SKM-1 (cell line): ENCODE results near the gene SNAP47.

Experiments
- DNase-seq: peaks from one replicate; lab custom pipeline; 2025; ENCODE audit not compliant: unreplicated experiment; lab: John Stamatoyannopoulos, UW

The SNAP47 gene

GRCh38 chr1:227731696-227732585, 3.3 kb upstream of the SNAP47 start:
- DNase-seq = no peak

- no peak for DNase-seq
Observed at GRCh38 chr1:227732586-227733308, 2.5 kb upstream of the SNAP47 start.

- no peak for DNase-seq
Observed at GRCh38 chr1:227733309-227733705, 1.9 kb upstream of the SNAP47 start.

GRCh38 chr1:227733751-227734545, 1.3 kb upstream of the SNAP47 start:
- no peak for DNase-seq

GRCh38 chr1:227734546-227734855, 734 bp upstream of the SNAP47 start:
- DNase-seq = no peak

- no peak for DNase-seq
Observed at GRCh38 chr1:227735539-227736285, 477 bp downstream of the SNAP47 start.

- no peak for DNase-seq
Observed at GRCh38 chr1:227736814-227737432, 1.7 kb downstream of the SNAP47 start.

GRCh38 chr1:227738820-227739219, 3.6 kb downstream of the SNAP47 start:
- no peak for DNase-seq

GRCh38 chr1:227739636-227740035, 4.4 kb downstream of the SNAP47 start:
- DNase-seq = no peak

GRCh38 chr1:227740401-227740960, 5.2 kb downstream of the SNAP47 start:
- no peak for DNase-seq

- no peak for DNase-seq
Observed at GRCh38 chr1:227741166-227741870, 6.1 kb downstream of the SNAP47 start.

- DNase-seq = no peak
Observed at GRCh38 chr1:227742738-227743715, 7.8 kb downstream of the SNAP47 start.

- no peak for DNase-seq
Observed at GRCh38 chr1:227744668-227745067, 9.4 kb downstream of the SNAP47 start.

GRCh38 chr1:227745568-227746265, 10.5 kb downstream of the SNAP47 start:
- no peak for DNase-seq

- no peak for DNase-seq
Observed at GRCh38 chr1:227746676-227747075, 11.4 kb downstream of the SNAP47 start.

- DNase-seq = no peak
Observed at GRCh38 chr1:227747382-227747781, 12.1 kb downstream of the SNAP47 start.

GRCh38 chr1:227747948-227748495, 12.8 kb downstream of the SNAP47 start:
- no peak for DNase-seq
